Ascending aorta (tissue), 2 donors: ENCODE data around the gene TEX19. TPM values are rescaled to one million over a fixed set of nuclear protein-coding genes. Genes with fewer than 3 reads are reported as not detected.

Experiments
- DNase-seq, 2 donors: peaks; one replicate each; pipeline ENCODE4 v3.0.0-alpha.2; 2019; ENCODE audit warnings: low spot score in 2 of 2
- H3K27ac ChIP-seq, 2 donors: fragments of 200-600 bp; sonication (generic); one replicate each; pipeline ENCODE4 v1.5.1; 2016 to 2017; ENCODE audit warnings: mild to moderate bottlenecking in 1 of 2
- H3K27me3 ChIP-seq: fragments of 200-600 bp; sonication (generic); one replicate; pipeline ENCODE4 v1.5.1; 2017
- H3K36me3 ChIP-seq, 2 donors: fragments of 200-600 bp; sonication (generic); one replicate each; pipeline ENCODE4 v1.5.1; 2016
- H3K4me1 ChIP-seq, 2 donors: fragments of 200-600 bp; sonication (generic); one replicate each; pipeline ENCODE4 v1.5.1; 2016 to 2017; ENCODE audit warnings: mild to moderate bottlenecking in 1 of 2
- H3K4me3 ChIP-seq, 2 donors: fragments of 200-600 bp; sonication (generic); one replicate each; pipeline ENCODE4 v1.5.1; 2016 to 2017; ENCODE audit warnings: mild to moderate bottlenecking in 1 of 2
- H3K9me3 ChIP-seq, 2 donors: fragments of 200-600 bp; sonication (generic); one replicate each; pipeline ENCODE4 v1.5.1; 2016
- intact Hi-C: fragments of 100-400 bp; cut with DNase I; formaldehyde crosslinking; loops from one replicate; pipeline ENCODE4 v1.15.1; 2023
- total RNA-seq: library from RNA; depleted of rRNA; stranded (reverse); fragments of >200 nt; gene quantifications from one replicate; pipeline ENCODE4 v1.1.0, GENCODE V29; 2016
- TF ChIP-seq, protein P1 (sequence below), 3 experiments: fragments of 200-600 bp in 2 of 3; fragments of 450-650 bp in 1 of 3; sonication (generic) in 2 of 3; IDR thresholded peaks; one replicate each; pipeline ENCODE4 v1.5.1; 2016 to 2019; ENCODE audit warnings: antibody characterized with exemption in 3 of 3, mild to moderate bottlenecking in 1 of 3, moderate library complexity in 1 of 3

The TEX19 gene
- total RNA-seq, 1 donor from 2014 or later: not detected

DNA sequence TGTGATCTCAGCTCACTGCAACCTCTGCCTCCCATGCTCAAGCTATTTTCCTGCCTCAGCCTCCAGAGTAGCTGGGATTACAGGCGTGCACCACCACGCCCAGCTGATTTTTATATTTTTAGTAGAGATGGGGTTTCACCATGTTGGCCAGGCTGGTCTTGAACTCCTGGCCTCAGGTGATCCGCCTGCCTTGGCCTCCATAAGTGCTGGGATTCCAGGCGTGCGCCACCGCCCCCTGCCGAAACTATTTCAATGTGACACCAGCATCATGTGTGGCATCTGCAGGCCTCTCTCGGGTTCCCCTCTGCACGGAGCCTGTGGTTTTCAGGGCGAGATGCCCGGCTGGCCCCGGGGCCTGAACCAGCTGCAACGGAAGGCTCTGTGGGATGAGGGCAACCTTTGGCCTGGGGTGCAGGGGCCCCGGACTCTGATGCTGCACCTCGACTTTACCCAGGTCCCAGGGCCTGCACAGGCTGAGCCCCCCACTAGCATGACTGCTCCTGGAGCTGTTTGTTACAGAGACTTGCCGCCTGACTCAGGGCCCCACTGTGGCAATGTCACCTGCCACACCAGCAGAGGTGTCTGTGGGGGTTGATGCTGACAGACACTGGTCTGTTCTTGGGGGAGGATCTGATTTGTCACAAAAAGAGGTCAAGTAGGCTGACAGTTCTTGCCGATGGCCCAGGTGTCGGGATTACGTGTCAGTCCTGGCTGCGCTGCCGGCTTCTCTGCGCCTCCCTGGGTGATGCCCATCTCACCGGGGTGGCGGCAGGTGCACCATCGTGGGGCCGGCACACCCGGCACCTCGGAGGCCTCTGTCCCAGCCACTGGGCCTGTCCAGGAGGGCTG is 8.6 kb upstream of the TEX19 start:
- TF ChIP-seq, protein P1, sequence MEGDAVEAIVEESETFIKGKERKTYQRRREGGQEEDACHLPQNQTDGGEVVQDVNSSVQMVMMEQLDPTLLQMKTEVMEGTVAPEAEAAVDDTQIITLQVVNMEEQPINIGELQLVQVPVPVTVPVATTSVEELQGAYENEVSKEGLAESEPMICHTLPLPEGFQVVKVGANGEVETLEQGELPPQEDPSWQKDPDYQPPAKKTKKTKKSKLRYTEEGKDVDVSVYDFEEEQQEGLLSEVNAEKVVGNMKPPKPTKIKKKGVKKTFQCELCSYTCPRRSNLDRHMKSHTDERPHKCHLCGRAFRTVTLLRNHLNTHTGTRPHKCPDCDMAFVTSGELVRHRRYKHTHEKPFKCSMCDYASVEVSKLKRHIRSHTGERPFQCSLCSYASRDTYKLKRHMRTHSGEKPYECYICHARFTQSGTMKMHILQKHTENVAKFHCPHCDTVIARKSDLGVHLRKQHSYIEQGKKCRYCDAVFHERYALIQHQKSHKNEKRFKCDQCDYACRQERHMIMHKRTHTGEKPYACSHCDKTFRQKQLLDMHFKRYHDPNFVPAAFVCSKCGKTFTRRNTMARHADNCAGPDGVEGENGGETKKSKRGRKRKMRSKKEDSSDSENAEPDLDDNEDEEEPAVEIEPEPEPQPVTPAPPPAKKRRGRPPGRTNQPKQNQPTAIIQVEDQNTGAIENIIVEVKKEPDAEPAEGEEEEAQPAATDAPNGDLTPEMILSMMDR (IDR thresholded peaks at IDR 0.05): no peak
- Histone ChIP-seq H3K27me3 (no peaks in the 10 kb centered on the region), H3K27ac (no peak overlapping the region), H3K4me1 (peaks cover 0 to 3% of the 10 kb centered on the region in 2 donors), H3K9me3 (no peaks in the 10 kb centered on the region), H3K4me3 (no peak overlapping the region), H3K36me3 (no peaks in the 10 kb centered on the region)
- no peak for DNase-seq
- intact Hi-C loops: loop anchor here (2.0 kb wide), 2 partner anchors 202 to 424 kb away; no protein-coding TSS in a partner anchor

DNA sequence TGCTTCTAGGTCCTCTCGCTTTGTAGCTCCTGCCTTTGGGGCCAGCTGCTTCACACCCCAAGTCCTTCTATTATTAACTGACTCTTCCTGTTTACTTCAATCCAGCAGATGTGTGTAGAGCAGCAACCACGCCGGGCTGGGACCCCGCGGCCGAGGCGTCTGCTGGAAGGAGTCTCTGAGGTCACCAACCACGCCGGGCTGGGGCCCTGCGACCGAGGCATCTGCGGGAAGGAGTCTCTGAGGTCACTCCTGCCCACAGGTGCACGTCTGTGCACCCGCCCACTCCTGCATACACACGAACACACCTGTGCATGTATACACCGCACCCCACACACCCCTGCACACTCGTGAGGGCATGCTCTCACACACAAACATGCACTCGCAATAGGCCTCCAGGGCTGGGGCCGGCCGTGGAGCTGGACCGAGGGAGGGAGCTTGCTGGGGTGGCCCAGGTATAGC is 7.8 kb upstream of the TEX19 start:
- peaks cover 6 to 10% of the 10 kb centered on the region in 2 donors for H3K4me1 ChIP-seq
- DNase-seq: no peak
- intact Hi-C loops: loop anchor here (2.0 kb wide), 2 partner anchors 202 to 424 kb away; no protein-coding TSS in a partner anchor
- H3K36me3 ChIP-seq: no peaks in the 10 kb centered on the region
- H3K9me3 ChIP-seq: no peaks in the 10 kb centered on the region
- H3K27ac ChIP-seq: no peak overlapping the region
- no peaks in the 10 kb centered on the region for H3K27me3 ChIP-seq
- H3K4me3 ChIP-seq: no peak overlapping the region
- TF ChIP-seq, protein P1 (IDR thresholded peaks at IDR 0.05): no peak

GRCh38 chr17:82351713-82352488 is 7.1 kb upstream of the TEX19 start:
- peak in 1 of 2 donors; percentile 92 for DNase-seq
- Histone ChIP-seq H3K9me3 (no peaks in the 10 kb centered on the region), H3K27ac (no peak overlapping the region), H3K36me3 (no peaks in the 10 kb centered on the region), H3K4me3 (no peak overlapping the region), H3K27me3 (no peaks in the 10 kb centered on the region), H3K4me1 (peaks cover 7 to 10% of the 10 kb centered on the region in 2 donors)
- intact Hi-C loops: loop anchor here (1.0 to 2.0 kb wide), 3 partner anchors 62 to 423 kb away; no protein-coding TSS in a partner anchor
- TF ChIP-seq, protein P1 (IDR thresholded peaks at IDR 0.05): peak in 2 of 3 experiments; percentile 94 to 96

- TF ChIP-seq, protein P1 (IDR thresholded peaks at IDR 0.05): no peak
- Histone ChIP-seq H3K9me3 (no peaks in the 10 kb centered on the region), H3K36me3 (no peaks in the 10 kb centered on the region), H3K4me3 (no peak overlapping the region), H3K27me3 (no peaks in the 10 kb centered on the region), H3K27ac (no peak overlapping the region), H3K4me1 (peaks cover 7 to 10% of the 10 kb centered on the region in 2 donors)
- intact Hi-C loops: no loop called here
- no peak for DNase-seq
These were observed 5.6 kb upstream of the TEX19 start for GRCh38 chr17:82353484-82353883.

DNA sequence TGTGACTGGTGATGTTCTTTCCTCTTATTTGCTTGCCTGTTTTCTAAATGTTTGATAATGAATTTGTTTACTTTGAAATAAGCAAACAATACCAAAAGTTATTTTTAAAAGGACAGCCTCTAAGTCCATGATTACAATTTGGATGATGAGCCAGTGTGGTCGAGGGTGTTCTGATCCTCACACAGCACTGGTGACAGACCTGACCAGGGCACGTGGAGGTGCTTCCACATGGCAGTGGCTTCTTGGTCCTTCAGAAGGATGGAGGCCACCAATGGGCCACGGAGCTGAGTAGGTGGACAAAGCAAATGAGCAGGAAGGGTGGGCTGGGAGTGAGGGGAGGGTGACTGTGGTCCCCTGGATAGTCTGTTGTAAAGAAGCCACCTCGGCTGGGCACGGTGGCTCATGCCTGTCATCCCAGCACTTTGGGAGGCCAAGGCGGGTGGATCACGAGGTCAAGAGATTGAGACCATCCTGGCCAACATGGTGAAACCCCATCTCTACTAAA is 4.2 kb upstream of the TEX19 start:
- Histone ChIP-seq H3K27me3 (no peaks in the 10 kb centered on the region), H3K9me3 (no peaks in the 10 kb centered on the region), H3K4me1 (peaks cover 7 to 10% of the 10 kb centered on the region in 2 donors), H3K4me3 (no peak overlapping the region), H3K27ac (no peak overlapping the region), H3K36me3 (no peaks in the 10 kb centered on the region)
- no peak for DNase-seq
- intact Hi-C loops: no loop called here
- TF ChIP-seq, protein P1 (IDR thresholded peaks at IDR 0.05): no peak
